ENCODE data around the gene RBM22.

Gene RBM22

GRCh38 chr5:150655221-150655620 lies 45.6 kb downstream of the RBM22 start:
- no peak overlapping the region for H3K27ac ChIP-seq
- ChIA-PET POLR2A (ENCODE audit: low non-redundant PET) (interaction anchor here (0.5 kb wide), 1 partner anchor 28 kb away, joined by 4 read pairs; no protein-coding TSS in a partner anchor), CTCF (interaction anchor here (0.6 to 5.8 kb wide), 5 partner anchors 81 to 1048 kb away, joined by 4 to 47 read pairs (median 5); no protein-coding TSS in a partner anchor)
- no peak for DNase-seq (ENCODE audit: low spot score)
- no peak for TF ChIP-seq CTCF (conservative IDR thresholded peaks at IDR 0.05; ENCODE audit: low read depth)

GRCh38 chr5:150653762-150654556 lies 46.9 kb downstream of the RBM22 start:
- ChIA-PET CTCF (interaction anchor here (0.5 to 5.8 kb wide), 3 partner anchors 49 to 93 kb away, joined by 3 to 47 read pairs (median 5); no protein-coding TSS in a partner anchor), POLR2A (ENCODE audit: low non-redundant PET) (no interaction called here)
- DNase-seq (ENCODE audit: low spot score) = no peak
- no peak for TF ChIP-seq CTCF (conservative IDR thresholded peaks at IDR 0.05; ENCODE audit: low read depth)
- H3K27ac ChIP-seq = no peak overlapping the region

GRCh38 chr5:150653145-150653761 lies 47.6 kb downstream of the RBM22 start:
- no peak for DNase-seq (ENCODE audit: low spot score)
- no peak overlapping the region for H3K27ac ChIP-seq
- ChIA-PET CTCF (interaction anchor here (1.0 to 5.8 kb wide), 3 partner anchors 77 to 194 kb away, joined by 3 to 47 read pairs (median 5); no protein-coding TSS in a partner anchor), POLR2A (ENCODE audit: low non-redundant PET) (no interaction called here)
- TF ChIP-seq CTCF (conservative IDR thresholded peaks at IDR 0.05; ENCODE audit: low read depth) = no peak

GRCh38 chr5:150651924-150652671 lies 48.8 kb downstream of the RBM22 start:
- ChIA-PET POLR2A (ENCODE audit: low non-redundant PET) (no interaction called here), CTCF (interaction anchor here (0.5 to 1.0 kb wide), 2 partner anchors 43 to 193 kb away, joined by 3 read pairs; no protein-coding TSS in a partner anchor)
- 0 out of 2 replicates have a peak overlapping the region, but pooled peaks have one; percentile 21 for H3K27ac ChIP-seq
- DNase-seq (ENCODE audit: low spot score) = no peak
- no peak for TF ChIP-seq CTCF (conservative IDR thresholded peaks at IDR 0.05; ENCODE audit: low read depth)

- 0 out of 2 replicates have a peak overlapping the region, but pooled peaks have one; percentile 21 for H3K27ac ChIP-seq
- CTCF ChIA-PET = no interaction called here
Observed at GRCh38 chr5:150651382-150651781, 49.5 kb downstream of the RBM22 start.

More at GRCh38 chr5:150651382-150651781, 49.5 kb downstream of the RBM22 start:
- TF ChIP-seq CTCF (conservative IDR thresholded peaks at IDR 0.05; ENCODE audit: low read depth) = no peak
- POLR2A ChIA-PET (ENCODE audit: low non-redundant PET) = no interaction called here
- DNase-seq (ENCODE audit: low spot score) = no peak
